GM12878 (cell line): ENCODE measurements around the gene CCDC18. TPM values are rescaled to one million over a fixed set of nuclear protein-coding genes. Genes with fewer than 3 reads are reported as not detected.

Experiments used
- ATAC-seq: fragments of 200-7000 bp; cut with Tn5 transposase; 3 replicates; pipeline ENCODE4 v1.9.1; 2020; ENCODE audit warnings: mild to moderate bottlenecking, moderate library complexity
- BruUV-seq: library from RNA; stranded (reverse); fragments of 400-500 nt; replicated peaks from 2 replicates; lab custom pipeline; 2021; lab: Mats Ljungman, UMichigan
- CTCF ChIA-PET: fragments of 300-600 bp; sonication (Branson Sonifier 250); formaldehyde crosslinking; extraction: SDS; loops from one replicate; lab custom pipeline; 2021; ENCODE audit warnings: inconsistent platforms; lab: Yijun Ruan, JAX
- POLR2A ChIA-PET: fragments of 350-600 bp; formaldehyde crosslinking; extraction: SDS; loops from one replicate; lab custom pipeline; 2021; ENCODE audit warnings: inconsistent platforms; lab: Charles Lee
- RAD21 ChIA-PET: fragments of 300-600 bp; sonication (Branson Sonifier 250); formaldehyde crosslinking; loops from one replicate; lab custom pipeline; 2023; ENCODE audit warnings: antibody characterized with exemption; ENCODE audit not compliant: unreplicated experiment; lab: Charles Lee
- SMC1A ChIA-PET: fragments of 300-600 bp; sonication (Branson Sonifier 250); formaldehyde crosslinking; loops from one replicate; lab custom pipeline; 2023; ENCODE audit not compliant: unreplicated experiment, uncharacterized antibody; lab: Charles Lee
- DNase-seq: peaks from one replicate; pipeline ENCODE4 v3.0.0-alpha.2; 2011; ENCODE audit warnings: low read depth, low spot score
- FAIRE-seq: peaks from 3 replicates; lab custom pipeline; 2011; peaks lifted over from hg19 to GRCh38; lab: Jason Lieb, UNC
- H2AFZ ChIP-seq: 2 replicates; pipeline ENCODE4 v1.6.0; 2011; ENCODE audit warnings: low read depth, low read length, control low read depth; ENCODE audit not compliant: control insufficient read depth
- H3K27ac ChIP-seq: 2 replicates; pipeline ENCODE4 v1.5.1; 2011; ENCODE audit warnings: control low read depth; ENCODE audit not compliant: control insufficient read depth, insufficient read depth
- H3K27me3 ChIP-seq, 2 experiments: replicated peaks in 1 of 2; 2 replicates each; pipeline versions ENCODE4 v1.6.0 to v1.6.1; 2011; ENCODE audit warnings: low read length in 1 of 2; ENCODE audit not compliant: control insufficient read depth in 2 of 2, insufficient read depth in 2 of 2
- H3K36me3 ChIP-seq, 2 experiments: 2 replicates each; pipeline ENCODE4 v1.5.1; 2011; ENCODE audit warnings: low read length in 1 of 2; ENCODE audit not compliant: control insufficient read depth in 2 of 2, insufficient read depth in 2 of 2
- H3K4me1 ChIP-seq: 2 replicates; pipeline ENCODE4 v1.6.1; 2011; ENCODE audit warnings: mild to moderate bottlenecking, low read length, moderate library complexity, mixed read lengths; ENCODE audit not compliant: control insufficient read depth, insufficient read depth
- H3K4me2 ChIP-seq: 2 replicates; pipeline ENCODE4 v1.6.0; 2011; ENCODE audit warnings: control low read depth; ENCODE audit not compliant: control insufficient read depth, insufficient read depth
- H3K4me3 ChIP-seq: fragments of 200-600 bp; sonication (generic); 2 replicates; pipeline ENCODE4 v1.5.1; 2016
- H3K79me2 ChIP-seq: 2 replicates; pipeline ENCODE4 v1.6.0; 2011; ENCODE audit warnings: low read length; ENCODE audit not compliant: control insufficient read depth, insufficient read depth
- H3K9ac ChIP-seq: 2 replicates; pipeline ENCODE4 v1.8.0; 2011; ENCODE audit warnings: low read length, control low read depth, mixed read lengths; ENCODE audit not compliant: control insufficient read depth, insufficient read depth
- H3K9me3 ChIP-seq: replicated peaks from 3 replicates; pipeline ENCODE4 v1.5.1; 2011; ENCODE audit warnings: mild to moderate bottlenecking, low read length; ENCODE audit not compliant: control insufficient read depth, insufficient read depth
- H4K20me1 ChIP-seq: 2 replicates; pipeline ENCODE4 v1.6.0; 2011; ENCODE audit not compliant: control insufficient read depth, insufficient read depth
- EP300 ChIP-seq, 2 experiments: fragments of 150-350 bp in 1 of 2; IDR thresholded peaks; 2 replicates each; pipeline ENCODE4 v1.6.1; 2011 to 2012; ENCODE audit warnings: low read depth in 2 of 2, low read length in 2 of 2, borderline replicate concordance in 1 of 2, improper control_type of control experiment in 1 of 2, inconsistent platforms in 1 of 2; ENCODE audit not compliant: control insufficient read depth in 1 of 2
- FOXM1 ChIP-seq: IDR thresholded peaks from 2 replicates; pipeline ENCODE4 v1.6.1; 2012; ENCODE audit warnings: low read depth, mild to moderate bottlenecking, inconsistent platforms, low read length, moderate library complexity
- KLF5 ChIP-seq: fragments of 450-650 bp; IDR thresholded peaks from 2 replicates; pipeline ENCODE4 v1.6.1; 2014; ENCODE audit warnings: mild to moderate bottlenecking; ENCODE audit not compliant: partially characterized antibody
- LARP7 ChIP-seq: fragments of 450-650 bp; IDR thresholded peaks from 2 replicates; pipeline ENCODE4 v1.6.1; 2017; ENCODE audit warnings: mild to moderate bottlenecking
- NFYB ChIP-seq: IDR thresholded peaks from 2 replicates; pipeline ENCODE4 v1.6.1; 2011; ENCODE audit warnings: low read depth, mild to moderate bottlenecking, low read length, improper control_type of control experiment, moderate library complexity; ENCODE audit not compliant: insufficient read depth
- NR2C2 ChIP-seq: IDR thresholded peaks from 2 replicates; pipeline ENCODE4 v1.6.1; 2011; ENCODE audit warnings: borderline replicate concordance, low read depth; ENCODE audit not compliant: control insufficient read depth, insufficient read length
- PAX8 ChIP-seq: fragments of 450-650 bp; IDR thresholded peaks from 2 replicates; pipeline ENCODE4 v1.6.1; 2017; ENCODE audit warnings: mild to moderate bottlenecking, moderate library complexity
- RELA ChIP-seq: fragments of 450-650 bp; IDR thresholded peaks from 2 replicates; pipeline ENCODE4 v1.8.0; 2014; ENCODE audit warnings: borderline replicate concordance; ENCODE audit not compliant: partially characterized antibody
- SIN3A ChIP-seq: IDR thresholded peaks from 2 replicates; pipeline ENCODE4 v1.6.1; 2012; ENCODE audit warnings: low read depth, low read length, improper control_type of control experiment
- SMARCA5 ChIP-seq: fragments of 450-650 bp; IDR thresholded peaks from 2 replicates; pipeline ENCODE4 v1.6.1; 2017; ENCODE audit warnings: mild to moderate bottlenecking
- SRF ChIP-seq, 2 experiments: IDR thresholded peaks; 2 replicates each; pipeline ENCODE4 v1.6.1; 2011; ENCODE audit warnings: low read depth in 2 of 2, low read length in 2 of 2, mild to moderate bottlenecking in 1 of 2, moderate library complexity in 1 of 2
- SUZ12 ChIP-seq: fragments of 200-600 bp; sonication (generic); IDR thresholded peaks from one replicate; pipeline ENCODE4 v1.6.1; 2018; ENCODE audit warnings: antibody characterized with exemption, mild to moderate bottlenecking; ENCODE audit not compliant: unreplicated experiment
- TCF7 ChIP-seq: IDR thresholded peaks from 2 replicates; pipeline ENCODE4 v1.6.1; 2014; ENCODE audit warnings: antibody characterized with exemption, borderline replicate concordance
- WGBS: methylation state at CpG from one replicate; pipeline ENCODE4 v1.1.6; 2016; ENCODE audit warnings: low lambda C conversion rate; ENCODE audit not compliant: insufficient replicate concordance, insufficient coverage; ENCODE audit errors: missing lambda C conversion rate; 5-methylcytosine and 5-hydroxymethylcytosine counted together
- in situ Hi-C: fragments of 300-500 bp; cut with MboI; formaldehyde crosslinking; loops from 9 replicates; pipeline ENCODE4 v1.14.3; 2018; ENCODE audit warnings: mixed read lengths
- intact Hi-C: fragments of 100-400 bp; cut with micrococcal nuclease; formaldehyde crosslinking; loops from one replicate; pipeline ENCODE4 v1.14.2; 2022; ENCODE audit not compliant: unreplicated experiment
- polyA plus RNA-seq, 11 experiments: library from polyadenylated mRNA; depleted of rRNA in 4 of 11; unstranded in 6 of 11; stranded (reverse) in 5 of 11; fragments of >200 nt; fragmentation: Nextera tagmentation in 4 of 11; fragmentation: Illumina TruSeq in 1 of 11; extraction: Ambion mirVana in 4 of 11; extraction: Trizol in 1 of 11; gene quantifications; 1 replicate in 1 of 11; 2 replicates in 10 of 11; pipeline versions ENCODE4 v1.2.1 to v1.2.3, GENCODE V29; 2011 to 2016; ENCODE audit warnings: inconsistent platforms in 2 of 11, missing spikeins in 2 of 11, low read depth in 1 of 11
- total RNA-seq, 4 experiments: library from RNA; depleted of rRNA in 3 of 4; stranded (reverse); fragments of >200 nt in 3 of 4; fragmentation: Illumina TruSeq in 1 of 4; extraction: Trizol in 1 of 4; gene quantifications; 2 replicates each; pipeline versions ENCODE4 v1.2.1 to v1.2.3, GENCODE V29; 2013 to 2021
- TF ChIP-seq, protein P1 (sequence below): fragments of 450-650 bp; formaldehyde crosslinking; IDR thresholded peaks from 2 replicates; pipeline ENCODE4 v1.4.0; 2020; ENCODE audit warnings: mild to moderate bottlenecking, moderate library complexity
- TF ChIP-seq, protein P2 (sequence below): IDR thresholded peaks from 2 replicates; pipeline ENCODE4 v1.6.1; 2012; ENCODE audit warnings: low read depth, low read length, improper control_type of control experiment
- TF ChIP-seq, protein P3 (sequence below): fragments of 450-650 bp; IDR thresholded peaks from 2 replicates; pipeline ENCODE4 v1.6.1; 2017; ENCODE audit warnings: borderline replicate concordance

CCDC18 gene
- total and polyA plus RNA-seq, 10 of the 15 experiments (the other 5 are each of a cell fraction or from before 2014, with no cell fraction given): 15.6 to 34.9 (median 19.5) TPM

DNA sequence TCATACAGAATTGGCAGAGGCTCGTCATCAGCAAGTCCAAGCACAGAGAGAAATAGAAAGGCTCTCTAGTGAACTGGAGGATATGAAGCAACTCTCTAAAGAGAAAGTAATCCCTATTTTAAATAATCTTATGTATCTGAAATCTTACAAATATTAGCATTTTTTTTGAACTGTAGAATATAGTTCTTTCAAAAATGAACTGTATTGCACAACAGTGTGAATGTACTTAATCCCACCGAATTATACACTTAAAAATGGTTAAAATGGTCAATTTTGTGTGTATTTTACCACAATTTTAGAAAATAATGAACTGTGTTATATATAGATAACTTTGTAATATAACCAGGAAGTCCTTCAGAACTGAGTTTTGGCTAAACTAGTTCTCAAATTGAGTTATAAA, 75.9 kb downstream of the CCDC18 start:
- H3K36me3 ChIP-seq: peaks cover 0 to 27% of the 10 kb centered on the region in 2 experiments
- H3K27me3 ChIP-seq: no peaks in the 10 kb centered on the region
- DNase-seq (no peak), ATAC-seq (no peak), FAIRE-seq (no peak)
- peaks cover 12% of the 10 kb centered on the region for H3K9me3 ChIP-seq
- ChIA-PET RAD21 (interaction anchor here (0.6 kb wide), 1 partner anchor 170 kb away, joined by 3 read pairs; no protein-coding TSS in a partner anchor), SMC1A (no interaction called here), CTCF (interaction anchor here (2.0 kb wide), 1 partner anchor 48 kb away, joined by 6 read pairs; no protein-coding TSS in a partner anchor), POLR2A (no interaction called here)
- no peak overlapping the region for H3K4me3 ChIP-seq
- BruUV-seq: no TSS peak
- no peaks in the 10 kb centered on the region; the same call in 1 of the 2 replicates for H3K4me1 ChIP-seq
- intact Hi-C loops (no loop called here), in situ Hi-C loops (no loop called here)
- TF ChIP-seq NR2C2 (no peak), PAX8 (no peak), TCF7 (no peak), LARP7 (no peak), NFYB (no peak), SMARCA5 (no peak), SRF (IDR thresholded peaks at IDR 0.05; ENCODE audit: low read depth in 2 of 2, low read length in 2 of 2) (no peak), RELA (no peak), EP300 (IDR thresholded peaks at IDR 0.05; ENCODE audit: borderline replicate concordance in 1 of 2, control insufficient read depth in 1 of 2, low read depth in 2 of 2, low read length in 2 of 2) (no peak), KLF5 (no peak), SUZ12 (no peak), FOXM1 (no peak), SIN3A (no peak)
- TF ChIP-seq, protein P1, sequence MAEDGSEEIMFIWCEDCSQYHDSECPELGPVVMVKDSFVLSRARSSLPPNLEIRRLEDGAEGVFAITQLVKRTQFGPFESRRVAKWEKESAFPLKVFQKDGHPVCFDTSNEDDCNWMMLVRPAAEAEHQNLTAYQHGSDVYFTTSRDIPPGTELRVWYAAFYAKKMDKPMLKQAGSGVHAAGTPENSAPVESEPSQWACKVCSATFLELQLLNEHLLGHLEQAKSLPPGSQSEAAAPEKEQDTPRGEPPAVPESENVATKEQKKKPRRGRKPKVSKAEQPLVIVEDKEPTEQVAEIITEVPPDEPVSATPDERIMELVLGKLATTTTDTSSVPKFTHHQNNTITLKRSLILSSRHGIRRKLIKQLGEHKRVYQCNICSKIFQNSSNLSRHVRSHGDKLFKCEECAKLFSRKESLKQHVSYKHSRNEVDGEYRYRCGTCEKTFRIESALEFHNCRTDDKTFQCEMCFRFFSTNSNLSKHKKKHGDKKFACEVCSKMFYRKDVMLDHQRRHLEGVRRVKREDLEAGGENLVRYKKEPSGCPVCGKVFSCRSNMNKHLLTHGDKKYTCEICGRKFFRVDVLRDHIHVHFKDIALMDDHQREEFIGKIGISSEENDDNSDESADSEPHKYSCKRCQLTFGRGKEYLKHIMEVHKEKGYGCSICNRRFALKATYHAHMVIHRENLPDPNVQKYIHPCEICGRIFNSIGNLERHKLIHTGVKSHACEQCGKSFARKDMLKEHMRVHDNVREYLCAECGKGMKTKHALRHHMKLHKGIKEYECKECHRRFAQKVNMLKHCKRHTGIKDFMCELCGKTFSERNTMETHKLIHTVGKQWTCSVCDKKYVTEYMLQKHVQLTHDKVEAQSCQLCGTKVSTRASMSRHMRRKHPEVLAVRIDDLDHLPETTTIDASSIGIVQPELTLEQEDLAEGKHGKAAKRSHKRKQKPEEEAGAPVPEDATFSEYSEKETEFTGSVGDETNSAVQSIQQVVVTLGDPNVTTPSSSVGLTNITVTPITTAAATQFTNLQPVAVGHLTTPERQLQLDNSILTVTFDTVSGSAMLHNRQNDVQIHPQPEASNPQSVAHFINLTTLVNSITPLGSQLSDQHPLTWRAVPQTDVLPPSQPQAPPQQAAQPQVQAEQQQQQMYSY (CRISPR knock-in tag): no peak
- TF ChIP-seq, protein P2, sequence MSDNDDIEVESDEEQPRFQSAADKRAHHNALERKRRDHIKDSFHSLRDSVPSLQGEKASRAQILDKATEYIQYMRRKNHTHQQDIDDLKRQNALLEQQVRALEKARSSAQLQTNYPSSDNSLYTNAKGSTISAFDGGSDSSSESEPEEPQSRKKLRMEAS: no peak
- TF ChIP-seq, protein P3, sequence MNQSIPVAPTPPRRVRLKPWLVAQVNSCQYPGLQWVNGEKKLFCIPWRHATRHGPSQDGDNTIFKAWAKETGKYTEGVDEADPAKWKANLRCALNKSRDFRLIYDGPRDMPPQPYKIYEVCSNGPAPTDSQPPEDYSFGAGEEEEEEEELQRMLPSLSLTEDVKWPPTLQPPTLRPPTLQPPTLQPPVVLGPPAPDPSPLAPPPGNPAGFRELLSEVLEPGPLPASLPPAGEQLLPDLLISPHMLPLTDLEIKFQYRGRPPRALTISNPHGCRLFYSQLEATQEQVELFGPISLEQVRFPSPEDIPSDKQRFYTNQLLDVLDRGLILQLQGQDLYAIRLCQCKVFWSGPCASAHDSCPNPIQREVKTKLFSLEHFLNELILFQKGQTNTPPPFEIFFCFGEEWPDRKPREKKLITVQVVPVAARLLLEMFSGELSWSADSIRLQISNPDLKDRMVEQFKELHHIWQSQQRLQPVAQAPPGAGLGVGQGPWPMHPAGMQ: no peak
- WGBS: 94% methylated on average over 2 of the region's 2 CpGs
- H3K79me2 ChIP-seq: no peaks in the 10 kb centered on the region; the same call in 1 of the 2 replicates
- no peak overlapping the region for H2AFZ ChIP-seq
- H3K9ac ChIP-seq: no peak overlapping the region
- H3K27ac ChIP-seq: no peak overlapping the region
- no peaks in the 10 kb centered on the region for H4K20me1 ChIP-seq
- no peak overlapping the region for H3K4me2 ChIP-seq
